A673 (cell line): ENCODE data around the gene FBXO11. TPM values are rescaled to one million over a fixed set of nuclear protein-coding genes. Genes with fewer than 3 reads are reported as not detected.

Source experiments
- BruUV-seq: library from RNA; stranded (reverse); fragments of 400-500 nt; replicated peaks from 2 replicates; lab custom pipeline; 2021; lab: Mats Ljungman, UMichigan
- CTCF ChIA-PET: fragments of 300-600 bp; sonication (Branson Sonifier 250); formaldehyde crosslinking; loops from one replicate; lab custom pipeline; 2022; ENCODE audit warnings: antibody characterized with exemption; lab: Charles Lee
- POLR2A ChIA-PET: fragments of 300-600 bp; sonication (Branson Sonifier 250); formaldehyde crosslinking; loops from one replicate; lab custom pipeline; 2022; ENCODE audit warnings: antibody characterized with exemption; ENCODE audit not compliant: low non-redundant PET; lab: Charles Lee
- DNase-seq: peaks from one replicate; pipeline ENCODE4 v3.0.0-alpha.2; 2015; ENCODE audit warnings: low spot score
- H3K27ac ChIP-seq: fragments of 200-600 bp; sonication (generic); 2 replicates; pipeline ENCODE4 v1.5.1; 2016; ENCODE audit warnings: mixed run types, low read depth, mild to moderate bottlenecking, mixed read lengths, antibody characterized with exemption, low read length; ENCODE audit not compliant: poor library complexity, severe bottlenecking
- H3K27me3 ChIP-seq: fragments of 200-600 bp; sonication (generic); replicated peaks from 2 replicates; pipeline ENCODE4 v1.6.1; 2017; ENCODE audit warnings: mixed run types, low read depth, mild to moderate bottlenecking, mixed read lengths, antibody characterized with exemption, low read length; ENCODE audit not compliant: insufficient read depth, poor library complexity
- H3K36me3 ChIP-seq: fragments of 200-600 bp; sonication (generic); 2 replicates; pipeline ENCODE4 v1.6.1; 2016; ENCODE audit warnings: mixed run types, mild to moderate bottlenecking, mixed read lengths, antibody characterized with exemption, low read length; ENCODE audit not compliant: insufficient read depth, poor library complexity, severe bottlenecking
- H3K4me1 ChIP-seq: fragments of 200-600 bp; sonication (generic); 2 replicates; pipeline ENCODE4 v1.6.1; 2017; ENCODE audit warnings: mixed run types, mild to moderate bottlenecking, mixed read lengths, antibody characterized with exemption, low read length; ENCODE audit not compliant: insufficient read depth, poor library complexity, severe bottlenecking
- H3K4me3 ChIP-seq: fragments of 200-600 bp; sonication (generic); 2 replicates; pipeline ENCODE4 v1.5.1; 2016; ENCODE audit warnings: low read depth, mixed run types, mild to moderate bottlenecking, mixed read lengths, low read length; ENCODE audit not compliant: poor library complexity, severe bottlenecking
- H3K9me3 ChIP-seq: fragments of 200-600 bp; sonication (generic); 2 replicates; pipeline ENCODE4 v1.6.1; 2016; ENCODE audit warnings: mixed run types, low read depth, mild to moderate bottlenecking, mixed read lengths, antibody characterized with exemption, low read length; ENCODE audit not compliant: poor library complexity, severe bottlenecking
- EZH2 ChIP-seq: fragments of 200-600 bp; sonication (generic); IDR thresholded peaks from 2 replicates; pipeline ENCODE4 v1.6.1; 2017; ENCODE audit warnings: borderline replicate concordance, low read depth, mild to moderate bottlenecking, mixed read lengths, antibody characterized with exemption, low read length; ENCODE audit not compliant: poor library complexity, severe bottlenecking
- intact Hi-C: fragments of 100-400 bp; cut with micrococcal nuclease; formaldehyde crosslinking; loops from one replicate; pipeline ENCODE4 v1.10.0; 2022; ENCODE audit not compliant: unreplicated experiment
- total RNA-seq: library from RNA; stranded (reverse); gene quantifications from 2 replicates; pipeline ENCODE4 v1.2.3, GENCODE V29; 2021
- TF ChIP-seq, protein P1 (sequence below): fragments of 300-800, 200-600 bp; sonication (generic); conservative IDR thresholded peaks from 2 replicates; pipeline ENCODE4 v1.5.1; 2017; ENCODE audit warnings: low read depth, mild to moderate bottlenecking, antibody characterized with exemption, low read length, moderate library complexity, mixed read lengths

The FBXO11 gene
- total RNA-seq, 1 experiment from 2014 or later = 84.0 TPM

DNA sequence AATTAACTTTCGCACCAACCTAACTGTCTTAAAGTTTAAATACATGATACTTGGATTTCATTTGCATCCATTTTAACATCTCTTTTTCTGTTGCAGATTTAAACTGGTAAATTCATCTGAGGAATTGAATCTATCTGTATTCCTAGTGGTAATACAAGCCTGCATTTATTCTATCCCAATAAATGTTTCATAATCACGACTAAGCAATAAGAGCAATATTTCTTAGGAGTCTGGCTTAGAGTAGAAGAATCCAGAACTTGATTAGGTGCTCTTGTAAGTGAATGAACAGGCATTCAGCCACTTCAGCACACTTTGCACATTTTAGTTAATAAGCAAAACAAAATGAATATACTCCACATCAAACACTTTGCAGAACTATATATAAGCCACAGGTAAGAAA is 96.4 kb downstream of the FBXO11 start:
- peaks cover 77% of the 10 kb centered on the region for H3K36me3 ChIP-seq
- no peak overlapping the region for H3K4me3 ChIP-seq
- ChIA-PET POLR2A (no interaction called here), CTCF (no interaction called here)
- no TSS peak for BruUV-seq
- peaks cover 4% of the 10 kb centered on the region for H3K4me1 ChIP-seq
- no peak overlapping the region for H3K27ac ChIP-seq
- intact Hi-C loops = loop anchor here (2.0 kb wide), 1 partner anchor 13 kb away; no protein-coding TSS in a partner anchor
- no peaks in the 10 kb centered on the region for H3K27me3 ChIP-seq
- no peak for DNase-seq
- TF ChIP-seq, protein P1, sequence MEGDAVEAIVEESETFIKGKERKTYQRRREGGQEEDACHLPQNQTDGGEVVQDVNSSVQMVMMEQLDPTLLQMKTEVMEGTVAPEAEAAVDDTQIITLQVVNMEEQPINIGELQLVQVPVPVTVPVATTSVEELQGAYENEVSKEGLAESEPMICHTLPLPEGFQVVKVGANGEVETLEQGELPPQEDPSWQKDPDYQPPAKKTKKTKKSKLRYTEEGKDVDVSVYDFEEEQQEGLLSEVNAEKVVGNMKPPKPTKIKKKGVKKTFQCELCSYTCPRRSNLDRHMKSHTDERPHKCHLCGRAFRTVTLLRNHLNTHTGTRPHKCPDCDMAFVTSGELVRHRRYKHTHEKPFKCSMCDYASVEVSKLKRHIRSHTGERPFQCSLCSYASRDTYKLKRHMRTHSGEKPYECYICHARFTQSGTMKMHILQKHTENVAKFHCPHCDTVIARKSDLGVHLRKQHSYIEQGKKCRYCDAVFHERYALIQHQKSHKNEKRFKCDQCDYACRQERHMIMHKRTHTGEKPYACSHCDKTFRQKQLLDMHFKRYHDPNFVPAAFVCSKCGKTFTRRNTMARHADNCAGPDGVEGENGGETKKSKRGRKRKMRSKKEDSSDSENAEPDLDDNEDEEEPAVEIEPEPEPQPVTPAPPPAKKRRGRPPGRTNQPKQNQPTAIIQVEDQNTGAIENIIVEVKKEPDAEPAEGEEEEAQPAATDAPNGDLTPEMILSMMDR = no peak
- no peak for TF ChIP-seq EZH2
- no peaks in the 10 kb centered on the region for H3K9me3 ChIP-seq

DNA sequence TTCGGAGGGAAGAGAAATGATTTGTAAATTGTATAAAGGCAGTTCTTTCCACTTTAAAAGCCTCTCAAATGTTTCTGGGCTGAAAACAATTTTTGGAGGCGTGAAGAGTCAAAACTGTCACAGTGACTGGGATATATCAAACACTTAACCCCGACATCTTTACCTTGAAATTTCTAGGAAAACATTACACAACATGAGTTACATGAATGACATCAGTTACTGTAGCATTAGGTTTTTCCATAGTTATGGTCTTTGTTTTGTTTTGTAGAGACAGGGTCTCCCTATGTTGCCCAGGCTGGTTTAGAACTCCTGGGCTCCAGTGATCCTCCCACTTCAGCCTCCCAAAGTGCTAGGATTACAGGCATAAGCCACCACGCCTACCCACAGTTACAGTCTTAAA is 97.7 kb downstream of the FBXO11 start:
- DNase-seq = no peak
- ChIA-PET CTCF (no interaction called here), POLR2A (no interaction called here)
- Histone ChIP-seq H3K27ac (no peak overlapping the region), H3K4me1 (peaks cover 4% of the 10 kb centered on the region), H3K27me3 (no peaks in the 10 kb centered on the region), H3K4me3 (no peak overlapping the region), H3K36me3 (peaks cover 82% of the 10 kb centered on the region), H3K9me3 (no peaks in the 10 kb centered on the region)
- no peak for TF ChIP-seq EZH2
- TF ChIP-seq, protein P1 = no peak
- intact Hi-C loops = no loop called here
- no TSS peak for BruUV-seq

DNA sequence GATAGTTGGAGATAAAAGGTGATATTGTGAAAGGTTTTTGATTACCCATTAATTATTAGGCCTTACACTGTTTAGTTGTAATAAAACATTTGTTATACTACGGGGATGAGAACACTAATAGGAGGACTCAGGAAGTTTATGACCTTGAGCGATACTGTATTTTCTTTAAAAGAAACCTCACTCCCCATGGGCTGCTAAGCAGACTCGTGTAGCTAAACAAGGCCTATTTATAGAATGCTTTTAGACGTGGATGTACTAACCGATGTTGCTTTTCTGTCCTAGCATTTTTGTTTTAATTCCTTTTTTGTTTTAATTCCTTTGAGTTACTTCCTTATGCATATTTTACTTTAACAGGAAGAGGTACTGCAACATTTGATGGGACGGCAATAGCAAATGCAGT is 100.4 kb downstream of the FBXO11 start:
- BruUV-seq = no TSS peak
- no peak for TF ChIP-seq EZH2
- TF ChIP-seq, protein P1 = no peak
- Histone ChIP-seq H3K4me1 (peaks cover 4% of the 10 kb centered on the region), H3K4me3 (no peak overlapping the region), H3K9me3 (peaks cover 11% of the 10 kb centered on the region), H3K27ac (no peak overlapping the region), H3K36me3 (peaks cover 96% of the 10 kb centered on the region), H3K27me3 (no peaks in the 10 kb centered on the region)
- no peak for DNase-seq
- intact Hi-C loops = no loop called here
- POLR2A ChIA-PET = no interaction called here
- CTCF ChIA-PET = no interaction called here
